ENCODE data around the gene GPC5. TPM values are rescaled to one million over a fixed set of nuclear protein-coding genes. Genes with fewer than 3 reads are reported as not detected.

Gene GPC5
- total and polyA plus RNA-seq, 7 experiments from 2014 or later: 0.10 to 0.38 TPM; not detected in 5

GRCh38 chr13:91652404-91653301 is 254.2 kb downstream of the GPC5 start:
- H3K27me3 Mint-ChIP-seq: no peaks in the 10 kb centered on the region
- H3K27ac Mint-ChIP-seq: no peak overlapping the region
- POLR2A ChIA-PET: interaction anchor here (0.6 kb wide), 1 partner anchor 172 kb away, joined by 3 read pairs; no protein-coding TSS in a partner anchor
- H3K4me3 Mint-ChIP-seq: no peak overlapping the region
- H3K4me1 Mint-ChIP-seq: no peaks in the 10 kb centered on the region
- Histone ChIP-seq H3K27ac (ENCODE audit: low read depth, low read length) (no peak overlapping the region), H3K36me3 (ENCODE audit: control insufficient read depth in 2 of 3, insufficient read depth in 3 of 3, low read length in 3 of 3) (no peaks in the 10 kb centered on the region), H3K9me3 (ENCODE audit: control insufficient read depth in 2 of 3, low read length in 3 of 3) (no peaks in the 10 kb centered on the region), H3K4me3 (ENCODE audit: low read length) (no peak overlapping the region), H3K27me3 (ENCODE audit: control insufficient read depth in 2 of 2, insufficient read depth in 2 of 2, low read length in 2 of 2) (no peaks in the 10 kb centered on the region), H3K4me1 (ENCODE audit: control insufficient read depth in 2 of 2, insufficient read depth in 2 of 2, low read length in 2 of 2) (no peaks in the 10 kb centered on the region)
- CTCF ChIA-PET: no interaction called here
- no peaks in the 10 kb centered on the region for H3K36me3 Mint-ChIP-seq
- DNase-seq (no peak), ATAC-seq (no peak)
- peaks cover 0 to 4% (median 0%) of the 10 kb centered on the region in 11 donors for H3K9me3 Mint-ChIP-seq
- intact Hi-C loops (cut with micrococcal nuclease): no loop called here

GRCh38 chr13:91655731-91656130 is 257.3 kb downstream of the GPC5 start:
- intact Hi-C loops (cut with micrococcal nuclease): no loop called here
- Histone ChIP-seq H3K4me3 (ENCODE audit: low read length) (no peak overlapping the region), H3K4me1 (ENCODE audit: control insufficient read depth in 2 of 2, insufficient read depth in 2 of 2, low read length in 2 of 2) (no peaks in the 10 kb centered on the region), H3K27ac (ENCODE audit: low read depth, low read length) (no peak overlapping the region), H3K9me3 (ENCODE audit: control insufficient read depth in 2 of 3, low read length in 3 of 3) (no peaks in the 10 kb centered on the region), H3K36me3 (ENCODE audit: control insufficient read depth in 2 of 3, insufficient read depth in 3 of 3, low read length in 3 of 3) (no peaks in the 10 kb centered on the region), H3K27me3 (ENCODE audit: control insufficient read depth in 2 of 2, insufficient read depth in 2 of 2, low read length in 2 of 2) (no peaks in the 10 kb centered on the region)
- no peak overlapping the region for H3K27ac Mint-ChIP-seq
- no peaks in the 10 kb centered on the region for H3K4me1 Mint-ChIP-seq
- DNase-seq (no peak), ATAC-seq (no peak)
- H3K36me3 Mint-ChIP-seq: no peaks in the 10 kb centered on the region
- CTCF ChIA-PET: no interaction called here
- H3K9me3 Mint-ChIP-seq: peaks cover 0 to 4% (median 0%) of the 10 kb centered on the region in 11 donors
- no peak overlapping the region for H3K4me3 Mint-ChIP-seq
- POLR2A ChIA-PET: no interaction called here
- H3K27me3 Mint-ChIP-seq: no peaks in the 10 kb centered on the region

DNA sequence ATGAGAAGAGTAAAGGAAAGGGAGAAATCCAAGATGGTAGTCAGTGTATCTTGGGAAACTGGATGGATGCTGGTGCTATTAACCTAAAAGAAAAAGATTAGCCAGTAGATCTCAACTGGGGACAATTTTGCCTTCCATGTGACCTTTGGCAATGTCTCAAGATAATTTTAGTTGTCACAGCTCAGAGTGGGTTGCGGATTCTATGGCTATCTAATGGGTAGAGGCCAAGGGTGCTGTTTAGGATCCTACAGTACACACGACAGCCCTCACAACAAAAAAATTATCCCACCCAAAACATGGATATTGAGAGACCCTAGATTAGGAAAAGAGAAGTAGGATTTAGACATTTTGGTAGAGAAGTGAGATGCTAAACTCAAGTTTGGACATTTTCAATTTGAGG is 258.9 kb downstream of the GPC5 start:
- peaks cover 0 to 6% (median 0%) of the 10 kb centered on the region in 5 donors for H3K27me3 Mint-ChIP-seq
- ATAC-seq: no peak
- no peaks in the 10 kb centered on the region for H3K4me1 ChIP-seq (ENCODE audit: control insufficient read depth in 2 of 2, insufficient read depth in 2 of 2, low read length in 2 of 2)
- H3K27me3 ChIP-seq (ENCODE audit: control insufficient read depth in 2 of 2, insufficient read depth in 2 of 2, low read length in 2 of 2): no peaks in the 10 kb centered on the region
- H3K27ac ChIP-seq (ENCODE audit: low read depth, low read length): no peak overlapping the region
- ChIA-PET POLR2A (no interaction called here), CTCF (no interaction called here)
- H3K27ac Mint-ChIP-seq: no peak overlapping the region
- no peak for DNase-seq
- intact Hi-C loops (cut with micrococcal nuclease): no loop called here
- H3K9me3 ChIP-seq (ENCODE audit: control insufficient read depth in 2 of 3, low read length in 3 of 3): no peaks in the 10 kb centered on the region
- H3K4me3 Mint-ChIP-seq: no peak overlapping the region
- no peaks in the 10 kb centered on the region for H3K4me1 Mint-ChIP-seq
- no peaks in the 10 kb centered on the region for H3K36me3 Mint-ChIP-seq
- H3K36me3 ChIP-seq (ENCODE audit: control insufficient read depth in 2 of 3, insufficient read depth in 3 of 3, low read length in 3 of 3): no peaks in the 10 kb centered on the region
- H3K9me3 Mint-ChIP-seq: peaks cover 0 to 4% (median 0%) of the 10 kb centered on the region in 11 donors
- no peak overlapping the region for H3K4me3 ChIP-seq (ENCODE audit: low read length)

- Histone ChIP-seq H3K27ac (ENCODE audit: low read depth, low read length) (no peak overlapping the region), H3K4me3 (ENCODE audit: low read length) (no peak overlapping the region), H3K36me3 (ENCODE audit: control insufficient read depth in 2 of 3, insufficient read depth in 3 of 3, low read length in 3 of 3) (no peaks in the 10 kb centered on the region), H3K9me3 (ENCODE audit: control insufficient read depth in 2 of 3, low read length in 3 of 3) (no peaks in the 10 kb centered on the region), H3K4me1 (ENCODE audit: control insufficient read depth in 2 of 2, insufficient read depth in 2 of 2, low read length in 2 of 2) (no peaks in the 10 kb centered on the region), H3K27me3 (ENCODE audit: control insufficient read depth in 2 of 2, insufficient read depth in 2 of 2, low read length in 2 of 2) (no peaks in the 10 kb centered on the region)
- H3K4me3 Mint-ChIP-seq: no peak overlapping the region
- no peak for ATAC-seq
- intact Hi-C loops (cut with micrococcal nuclease): no loop called here
- ChIA-PET POLR2A (no interaction called here), CTCF (no interaction called here)
- H3K9me3 Mint-ChIP-seq: peaks cover 0 to 4% (median 0%) of the 10 kb centered on the region in 11 donors
- no peaks in the 10 kb centered on the region for H3K4me1 Mint-ChIP-seq
- H3K36me3 Mint-ChIP-seq: no peaks in the 10 kb centered on the region
- H3K27ac Mint-ChIP-seq: no peak overlapping the region
- peaks cover 0 to 6% (median 0%) of the 10 kb centered on the region in 5 donors for H3K27me3 Mint-ChIP-seq
- no peak for DNase-seq
These were observed 261.0 kb downstream of the GPC5 start for GRCh38 chr13:91659256-91660075.

- no peak overlapping the region for H3K4me3 Mint-ChIP-seq
- no peaks in the 10 kb centered on the region for H3K4me1 ChIP-seq (ENCODE audit: control insufficient read depth in 2 of 2, insufficient read depth in 2 of 2, low read length in 2 of 2)
- H3K27ac ChIP-seq (ENCODE audit: low read depth, low read length): no peak overlapping the region
- no peaks in the 10 kb centered on the region for H3K9me3 ChIP-seq (ENCODE audit: control insufficient read depth in 2 of 3, low read length in 3 of 3)
- peaks cover 0 to 6% (median 0%) of the 10 kb centered on the region in 5 donors for H3K27me3 Mint-ChIP-seq
- ATAC-seq: no peak
- POLR2A ChIA-PET: interaction anchor here (0.5 kb wide), 1 partner anchor 97 kb away, joined by 4 read pairs; no protein-coding TSS in a partner anchor
- DNase-seq: no peak
- H3K27me3 ChIP-seq (ENCODE audit: control insufficient read depth in 2 of 2, insufficient read depth in 2 of 2, low read length in 2 of 2): no peaks in the 10 kb centered on the region
- H3K27ac Mint-ChIP-seq: no peak overlapping the region
- peaks cover 0 to 4% (median 0%) of the 10 kb centered on the region in 11 donors for H3K9me3 Mint-ChIP-seq
- CTCF ChIA-PET: no interaction called here
- no peaks in the 10 kb centered on the region for H3K4me1 Mint-ChIP-seq
- intact Hi-C loops (cut with micrococcal nuclease): no loop called here
- H3K4me3 ChIP-seq (ENCODE audit: low read length): no peak overlapping the region
- H3K36me3 Mint-ChIP-seq: no peaks in the 10 kb centered on the region
- no peaks in the 10 kb centered on the region for H3K36me3 ChIP-seq (ENCODE audit: control insufficient read depth in 2 of 3, insufficient read depth in 3 of 3, low read length in 3 of 3)
These were observed 261.6 kb downstream of the GPC5 start for GRCh38 chr13:91660076-91660415.

DNA sequence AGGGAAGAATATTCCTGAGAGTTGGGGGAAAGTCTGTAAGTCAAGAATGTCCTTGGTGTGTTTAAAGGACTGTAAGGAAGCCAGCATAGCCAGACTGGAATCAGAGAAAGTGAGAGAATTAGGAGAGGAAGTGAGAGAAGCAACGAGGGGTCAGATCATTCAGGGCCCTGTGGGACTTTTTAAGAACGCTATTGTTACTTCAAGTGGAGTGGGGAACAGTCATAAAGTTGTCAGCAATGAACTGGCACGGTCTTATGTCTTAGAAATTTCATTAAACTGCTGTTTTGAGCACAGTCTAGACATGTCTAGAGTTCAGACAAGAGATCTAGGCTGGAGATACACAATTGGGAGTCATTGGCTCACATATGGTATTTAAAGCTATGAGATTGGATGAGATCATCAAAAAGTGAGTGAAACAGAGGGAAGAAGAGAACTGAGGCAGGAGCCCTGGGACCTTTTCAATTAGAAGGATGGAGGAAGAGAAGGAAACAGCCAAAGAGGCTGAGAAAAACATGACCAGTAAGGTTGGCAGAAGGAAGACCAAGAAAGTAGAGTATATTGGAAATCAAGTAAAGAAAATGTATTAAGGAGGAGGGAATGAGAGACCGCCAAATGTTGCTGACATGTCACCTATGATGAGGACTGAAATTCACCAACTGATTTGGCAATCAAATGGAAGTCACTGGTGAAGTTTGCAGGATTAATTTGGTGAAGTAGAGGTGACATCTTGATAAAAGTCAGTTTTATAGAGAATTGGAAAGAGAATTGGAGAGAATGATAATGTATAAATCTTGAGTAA is 263.5 kb downstream of the GPC5 start:
- CTCF ChIA-PET: no interaction called here
- POLR2A ChIA-PET: no interaction called here
- Histone ChIP-seq H3K4me3 (ENCODE audit: low read length) (no peak overlapping the region), H3K4me1 (ENCODE audit: control insufficient read depth in 2 of 2, insufficient read depth in 2 of 2, low read length in 2 of 2) (no peaks in the 10 kb centered on the region), H3K36me3 (ENCODE audit: control insufficient read depth in 2 of 3, insufficient read depth in 3 of 3, low read length in 3 of 3) (no peaks in the 10 kb centered on the region), H3K27ac (ENCODE audit: low read depth, low read length) (no peak overlapping the region), H3K9me3 (ENCODE audit: control insufficient read depth in 2 of 3, low read length in 3 of 3) (no peaks in the 10 kb centered on the region), H3K27me3 (ENCODE audit: control insufficient read depth in 2 of 2, insufficient read depth in 2 of 2, low read length in 2 of 2) (no peaks in the 10 kb centered on the region)
- DNase-seq: no peak
- no peak overlapping the region for H3K27ac Mint-ChIP-seq
- peaks cover 0 to 3% (median 0%) of the 10 kb centered on the region in 11 donors for H3K9me3 Mint-ChIP-seq
- no peaks in the 10 kb centered on the region for H3K4me1 Mint-ChIP-seq
- peaks cover 0 to 6% (median 0%) of the 10 kb centered on the region in 5 donors for H3K27me3 Mint-ChIP-seq
- H3K4me3 Mint-ChIP-seq: no peak overlapping the region
- no peak for ATAC-seq
- H3K36me3 Mint-ChIP-seq: no peaks in the 10 kb centered on the region
- intact Hi-C loops (cut with micrococcal nuclease): no loop called here
